Activated CD8-positive, alpha-beta memory T cell treated with anti-CD3 and anti-CD28 coated beads, Interleukin-2, amount 50 U/mL, for 24 hours (primary cell): ENCODE results near the gene ARHGEF1.
"Not testable (repeated sequence)": the region's sequence is repeated elsewhere in the genome, so short reads cannot be mapped to it uniquely, and the experiment has no call there.

Source experiments
- DNase-seq: peaks from one replicate; pipeline ENCODE4 v3.0.0-alpha.2; 2020; ENCODE audit errors: extremely low read depth

The ARHGEF1 gene

DNA sequence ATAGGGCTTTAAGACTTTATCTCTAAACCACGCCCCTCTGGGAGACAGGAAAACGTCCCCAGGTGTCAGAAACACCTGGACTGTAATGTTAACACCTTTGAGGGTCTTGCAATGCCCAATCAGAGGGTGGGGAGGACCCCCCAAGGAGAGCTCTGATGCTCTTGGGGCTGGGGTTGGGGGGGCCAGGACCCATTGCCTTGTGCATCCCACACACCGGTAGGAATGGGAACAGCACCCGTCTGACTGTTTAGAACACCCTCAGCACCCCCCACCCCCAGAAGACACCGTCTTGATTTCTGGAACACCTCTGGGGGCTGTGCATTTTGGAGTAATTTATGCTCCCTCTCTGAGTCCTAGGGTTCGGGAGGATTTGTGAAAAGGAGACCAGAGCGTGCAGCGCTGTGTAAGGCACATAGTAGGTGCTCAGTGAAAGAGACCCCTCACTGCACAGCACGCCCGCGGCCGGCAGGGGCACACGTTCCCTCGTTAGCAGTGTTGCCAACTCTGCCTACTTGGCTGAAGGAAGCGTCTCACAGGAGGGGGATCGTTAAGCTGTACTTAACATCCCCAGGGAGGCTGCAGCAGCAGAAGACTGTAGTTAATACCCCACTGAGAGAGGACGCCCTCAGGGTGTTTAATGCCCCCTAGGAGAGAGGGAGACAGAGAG is 48.1 kb downstream of the ARHGEF1 start:
- no peak for DNase-seq

GRCh38 chr19:41932259-41932719 is 49.3 kb downstream of the ARHGEF1 start:
- no peak for DNase-seq

GRCh38 chr19:41932720-41933332 is 49.8 kb downstream of the ARHGEF1 start:
- no peak for DNase-seq

- DNase-seq: no peak
These were observed 50.9 kb downstream of the ARHGEF1 start for GRCh38 chr19:41933693-41934426.

DNA sequence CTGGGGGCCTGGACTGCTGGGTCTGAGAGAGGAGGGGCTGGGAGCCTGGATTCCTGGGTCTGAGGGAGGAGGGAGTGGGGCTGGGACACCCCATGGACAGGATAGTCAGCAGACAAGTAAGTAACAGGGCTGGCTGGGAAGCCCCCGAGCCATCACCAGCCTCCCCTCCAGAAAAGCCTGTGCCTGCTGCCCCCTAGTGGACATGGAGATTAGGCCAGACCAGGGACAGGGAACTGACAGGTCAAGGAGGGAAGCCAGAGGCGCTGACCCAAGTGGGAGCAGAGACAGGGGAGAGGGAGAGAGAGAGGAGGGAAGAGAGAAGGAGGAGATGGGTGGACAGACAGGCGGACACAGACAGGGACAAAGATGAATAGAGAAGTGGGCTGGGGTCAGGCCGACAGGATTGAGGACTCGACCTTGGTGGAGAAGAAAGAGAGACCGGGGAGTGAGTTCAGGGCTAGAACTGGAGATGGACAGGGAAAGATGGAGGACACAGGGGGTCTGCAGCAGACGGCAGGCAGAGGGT is 51.9 kb downstream of the ARHGEF1 start:
- peak; percentile 55 for DNase-seq

GRCh38 chr19:41935760-41936415 is 52.9 kb downstream of the ARHGEF1 start:
- DNase-seq: no peak

DNA sequence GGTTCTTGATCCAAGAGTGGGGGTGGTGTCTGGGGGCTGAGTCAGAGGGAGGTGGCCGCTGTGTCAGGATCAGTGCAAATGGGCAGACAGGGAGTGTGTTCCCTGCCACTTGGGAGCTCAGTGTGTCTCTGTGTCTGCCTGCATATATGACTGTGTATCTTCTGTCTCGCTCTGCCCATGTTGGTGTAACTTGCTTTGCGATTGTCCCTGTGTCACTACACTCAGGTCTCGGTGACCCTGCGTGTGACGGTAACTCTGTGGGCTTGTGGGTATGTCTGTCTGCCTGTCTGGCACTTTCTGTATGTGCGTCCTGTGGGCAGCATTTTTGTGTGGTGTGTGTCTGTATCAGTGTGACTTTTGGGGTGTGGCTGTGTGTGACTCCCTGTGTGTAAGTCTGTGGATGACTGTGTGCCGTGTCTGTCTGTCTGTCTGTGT is 53.4 kb downstream of the ARHGEF1 start:
- no peak for DNase-seq

- no peak for DNase-seq
These were observed 54.0 kb downstream of the ARHGEF1 start for GRCh38 chr19:41936961-41937360.

DNA sequence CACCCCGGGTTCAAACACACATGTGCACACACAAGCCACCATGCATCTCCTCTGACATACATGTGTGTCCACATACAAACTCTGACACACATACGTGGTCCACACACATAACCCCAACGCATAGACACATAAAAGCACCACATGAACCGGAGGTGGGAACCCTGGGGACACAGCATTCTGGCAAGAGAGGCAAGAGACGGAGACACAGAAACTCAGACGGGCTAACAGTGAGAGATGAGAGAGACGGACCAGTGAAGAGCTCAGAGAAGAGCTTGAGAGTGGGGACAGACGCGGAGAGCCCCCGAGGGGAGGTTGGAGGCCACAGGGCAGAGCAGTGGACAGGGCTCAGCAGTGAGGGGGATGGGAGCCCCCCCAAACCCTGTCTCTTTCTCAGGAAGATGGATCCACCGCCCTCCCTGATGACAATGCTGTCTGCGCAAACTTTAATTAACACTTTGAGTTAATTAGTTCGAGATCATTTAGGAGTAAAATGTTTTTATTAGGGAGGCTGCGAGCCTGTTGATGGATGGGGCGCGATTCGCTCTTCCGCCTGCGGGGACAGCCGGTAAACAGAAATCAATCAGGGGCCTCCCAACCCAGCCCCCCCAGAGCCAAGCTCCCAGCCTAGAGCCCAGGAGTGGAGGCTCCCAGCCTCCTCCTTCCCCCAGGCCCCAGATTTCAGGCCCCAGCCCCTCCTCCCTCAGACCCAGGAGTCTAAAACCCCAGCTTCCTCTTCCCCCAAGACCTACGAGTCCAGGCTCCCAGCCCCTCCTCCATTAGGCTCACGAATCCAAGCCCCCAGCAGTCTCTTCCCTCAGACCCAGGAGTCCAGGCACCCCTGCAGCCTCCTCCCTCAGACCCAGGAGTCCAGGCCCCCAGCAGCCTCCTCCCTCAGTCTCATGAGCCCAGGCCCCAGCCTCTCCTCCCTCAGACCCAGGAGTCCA is 54.8 kb downstream of the ARHGEF1 start:
- DNase-seq: no peak

GRCh38 chr19:41939209-41939608 is 56.2 kb downstream of the ARHGEF1 start:
- not testable (repeated sequence) for DNase-seq

- DNase-seq: no peak
These were observed 57.1 kb downstream of the ARHGEF1 start for GRCh38 chr19:41939861-41940730.

GRCh38 chr19:41940731-41941409 is 57.9 kb downstream of the ARHGEF1 start:
- no peak for DNase-seq

DNA sequence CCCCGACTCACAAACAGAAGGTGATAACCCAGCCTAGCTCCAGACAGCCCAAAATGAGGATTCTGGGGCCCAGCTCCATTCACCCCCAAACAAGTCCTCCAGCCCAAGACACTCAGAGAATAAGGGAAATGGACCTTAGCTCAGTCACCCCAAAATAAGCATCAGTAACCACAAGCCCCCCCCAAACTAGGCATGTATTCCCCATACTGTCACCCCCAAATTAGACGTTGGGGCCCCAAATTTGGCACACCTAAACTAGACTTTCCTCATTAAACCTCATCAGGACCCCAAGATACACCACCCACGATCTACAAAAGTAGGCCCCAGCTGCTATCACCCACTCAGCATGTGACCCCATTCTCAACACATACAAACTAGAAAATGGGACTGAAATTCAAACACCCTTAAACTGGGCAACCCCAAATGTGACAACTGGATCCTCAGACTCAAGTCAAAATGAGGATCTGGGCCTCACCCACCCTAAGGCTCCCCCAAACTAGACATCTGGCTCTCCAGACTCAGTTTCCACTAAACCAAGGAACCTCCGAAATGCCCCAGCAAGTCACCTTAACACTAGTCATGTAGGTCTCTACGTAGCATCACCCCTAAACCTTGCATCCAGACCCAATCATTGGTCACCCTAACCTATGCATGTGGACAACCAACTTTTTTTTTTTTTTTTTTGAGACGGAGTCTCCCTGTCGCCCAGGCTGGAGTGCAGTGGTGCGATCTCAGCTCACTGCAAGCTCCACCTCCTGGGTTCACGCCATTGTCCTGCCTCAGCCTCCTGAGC is 58.6 kb downstream of the ARHGEF1 start:
- no peak for DNase-seq

DNA sequence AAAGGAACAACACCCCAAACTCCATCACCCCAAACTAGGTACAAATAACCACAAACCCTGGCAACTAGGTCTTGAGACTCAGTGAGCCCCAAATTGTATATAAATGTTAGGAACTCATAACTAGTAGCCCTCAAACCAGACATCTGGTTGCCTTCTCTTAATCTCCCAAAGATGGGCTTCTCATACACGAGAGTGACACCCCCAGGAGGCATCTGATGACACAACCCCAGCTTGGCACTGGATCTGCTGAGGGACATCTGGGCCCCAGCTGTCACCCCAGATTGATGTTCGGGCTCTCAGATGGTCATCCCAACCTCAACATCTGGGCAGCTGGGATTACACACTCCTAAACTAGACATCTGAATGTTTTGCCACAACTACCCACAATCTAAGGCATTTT is 61.4 kb downstream of the ARHGEF1 start:
- no peak for DNase-seq

- peak; percentile 85 for DNase-seq
These were observed 62.3 kb downstream of the ARHGEF1 start for GRCh38 chr19:41945135-41945766.

DNA sequence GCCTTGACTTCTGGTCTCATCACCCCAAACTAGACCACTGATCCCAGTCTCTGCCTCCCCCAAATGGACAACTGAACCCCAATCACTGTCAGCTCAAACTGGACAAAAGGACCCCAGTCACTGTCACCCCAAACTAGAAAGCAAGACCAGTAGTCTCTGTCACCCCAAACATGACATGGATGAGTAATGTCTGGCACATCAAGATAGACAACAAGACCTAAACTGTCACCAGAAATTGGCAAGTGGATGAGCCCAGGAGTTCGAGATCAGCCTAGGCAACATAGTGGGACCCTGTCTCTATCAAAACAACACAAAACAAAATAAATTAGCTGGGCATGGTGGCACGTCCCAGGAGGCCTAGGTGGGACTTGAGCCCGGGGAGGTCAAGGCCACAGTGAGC is 64.1 kb downstream of the ARHGEF1 start:
- DNase-seq: no peak

DNA sequence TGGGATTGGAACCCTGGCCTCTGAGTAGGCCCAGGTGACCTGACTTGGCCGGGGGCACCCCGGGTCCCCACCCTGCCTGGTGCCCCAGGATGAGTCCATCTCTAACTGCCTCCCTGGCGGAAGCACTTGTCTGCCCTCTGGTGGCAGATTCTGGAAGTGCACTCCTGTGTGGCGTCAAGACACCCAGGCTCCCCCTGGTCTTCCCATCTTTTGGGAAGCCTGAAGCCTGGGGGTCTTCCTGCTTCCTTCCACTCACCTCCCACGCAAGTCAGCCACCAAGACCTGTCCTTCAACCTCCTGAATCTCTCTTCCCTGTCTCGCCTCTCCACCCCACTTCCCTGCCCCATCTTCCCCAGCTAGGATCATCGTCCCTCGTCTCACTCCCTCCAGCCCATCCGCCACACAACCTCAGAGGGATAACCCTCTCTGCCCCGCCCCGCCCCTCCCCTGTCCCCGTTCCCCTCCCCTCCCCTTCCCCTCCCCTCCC is 68.7 kb downstream of the ARHGEF1 start:
- DNase-seq: peak; percentile 76

GRCh38 chr19:41955521-41955920 is 72.5 kb downstream of the ARHGEF1 start:
- no peak for DNase-seq
